ENCODE results near the gene NPRL2.

The NPRL2 gene

GRCh38 chr3:50304601-50305000 is 46.0 kb downstream of the NPRL2 start:
- DNase-seq (ENCODE audit: low spot score), result no peak

DNA sequence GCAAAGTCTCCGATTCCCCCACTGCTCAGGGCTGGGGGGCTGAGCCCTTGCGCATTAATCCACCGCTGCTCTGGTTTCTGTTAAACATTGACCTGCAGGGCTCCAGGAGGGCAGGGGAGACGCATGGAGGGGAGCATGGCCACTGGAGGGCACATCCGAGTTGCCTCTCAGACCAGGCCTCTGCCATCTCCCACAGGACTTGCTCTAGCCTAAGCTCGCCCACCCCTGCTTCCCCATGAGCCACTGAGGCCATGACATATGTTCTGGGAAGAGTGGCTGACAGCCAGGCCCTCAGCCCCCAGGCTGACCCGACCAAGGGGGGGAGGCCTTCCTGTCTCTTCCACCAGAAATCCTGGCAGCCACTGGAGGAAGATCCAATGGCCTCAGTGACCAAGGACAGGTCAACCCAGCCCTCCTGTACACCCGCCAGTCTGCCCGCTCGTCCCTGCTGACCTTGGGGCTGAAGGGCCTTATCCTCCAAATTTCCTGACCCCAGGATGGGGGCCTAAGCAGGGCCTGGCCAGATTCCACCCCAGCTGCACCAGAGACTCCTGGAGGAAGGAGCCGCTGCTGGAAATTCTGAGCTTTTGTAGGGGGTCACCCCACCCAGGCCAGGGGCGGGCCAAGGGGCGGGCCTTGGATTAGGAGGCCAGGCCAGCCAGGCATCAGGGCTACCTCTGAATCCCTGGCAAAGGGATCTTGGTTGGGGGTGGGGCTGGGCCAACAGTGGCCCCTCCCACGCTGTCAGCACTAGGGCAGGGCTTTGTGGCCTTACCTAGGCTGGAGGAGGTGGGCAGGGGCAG is 47.4 kb downstream of the NPRL2 start, which contains the start of gene HYAL1:
Gene HYAL1, minus strand, starts transcription at position 562 of the 803 bp plus-strand sequence. CDS start 618 bp downstream, outside the sequence.
- DNase-seq (ENCODE audit: low spot score), result no peak

- no peak for DNase-seq (ENCODE audit: low spot score)
Measured at GRCh38 chr3:50302095-50303012, 48.2 kb downstream of the NPRL2 start.

GRCh38 chr3:50300681-50301254 is 49.8 kb downstream of the NPRL2 start:
- DNase-seq (ENCODE audit: low spot score), result no peak

GRCh38 chr3:50299929-50300680 is 50.5 kb downstream of the NPRL2 start:
- peak; percentile 58 for DNase-seq (ENCODE audit: low spot score)

- DNase-seq (ENCODE audit: low spot score), result no peak
Measured at GRCh38 chr3:50299638-50299928, 51.0 kb downstream of the NPRL2 start.

GRCh38 chr3:50298836-50299637 is 51.5 kb downstream of the NPRL2 start, which contains the start of the genes HYAL3 and NAA80:
Gene HYAL3 (minus strand): TSS chr3:50299405. CDS start chr3:50295602, 3,803 bp downstream.
Gene NAA80 (minus strand): TSS chr3:50299405. CDS start chr3:50297463, 1,942 bp downstream.
- DNase-seq (ENCODE audit: low spot score), result peak; percentile 100

DNA sequence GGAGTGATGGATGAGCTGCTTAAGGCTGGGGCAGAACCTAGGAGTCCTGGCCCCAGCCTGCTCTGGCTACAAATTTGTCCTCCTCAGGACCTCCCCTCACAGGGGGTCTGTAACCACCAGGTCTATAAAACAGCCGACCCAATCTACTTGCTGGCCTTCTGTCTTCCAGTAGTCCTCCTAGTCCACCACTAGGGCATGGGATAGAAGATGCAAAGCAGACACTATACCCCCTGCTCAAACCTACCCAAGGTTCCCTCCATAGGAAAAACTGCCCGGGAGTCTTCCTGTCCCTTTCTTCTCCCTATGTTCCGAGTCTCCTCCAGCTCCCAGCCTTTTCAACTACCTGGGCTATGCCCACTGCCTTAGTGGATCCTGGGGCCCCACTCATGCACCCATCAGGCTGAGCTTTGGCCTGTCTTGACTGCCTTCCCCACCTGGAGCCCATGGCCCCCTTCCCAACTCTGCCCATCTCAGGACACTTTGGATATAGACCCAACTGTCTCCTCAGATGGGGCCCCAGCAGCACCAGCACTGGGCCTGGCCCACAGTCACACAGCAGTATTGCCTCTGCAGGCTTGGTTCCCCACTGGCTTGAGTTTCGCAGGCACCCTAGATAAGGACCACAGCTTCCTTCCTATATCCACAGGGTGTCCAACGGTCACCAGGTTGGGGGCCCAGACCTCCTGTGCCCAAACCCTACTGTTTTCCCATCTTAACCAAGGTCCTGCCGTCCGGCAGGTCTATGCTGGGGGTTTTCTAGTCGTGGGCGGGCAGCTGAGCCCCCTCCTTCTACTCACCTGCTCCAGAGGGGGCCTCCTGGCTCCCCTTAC is 52.5 kb downstream of the NPRL2 start:
- peak; percentile 39 for DNase-seq (ENCODE audit: low spot score)

GRCh38 chr3:50297384-50297775 is 53.2 kb downstream of the NPRL2 start:
- peak; percentile 53 for DNase-seq (ENCODE audit: low spot score)
